Ovary (tissue), 3 donors: Measurements from ENCODE around the gene GRID1.

Experiments used
- CTCF ChIP-seq, 3 donors: fragments of 450-650 bp in 2 of 3; fragments of 200-600 bp in 1 of 3; IDR thresholded peaks; one replicate each; pipeline versions ENCODE4 v1.5.1 to v1.8.0; 2016 to 2022; ENCODE audit warnings: antibody characterized with exemption in 3 of 3, mild to moderate bottlenecking in 1 of 3
- EP300 ChIP-seq: sonication (generic); formaldehyde crosslinking; IDR thresholded peaks from one replicate; pipeline ENCODE4 v1.6.1; 2017; ENCODE audit warnings: antibody characterized with exemption
- POLR2A ChIP-seq: fragments of 450-650 bp; IDR thresholded peaks from one replicate; pipeline ENCODE4 v1.6.1; 2017; ENCODE audit warnings: antibody characterized with exemption, mild to moderate bottlenecking, moderate library complexity
- donor health status: DM: no; HTN: no; CAD: no.

- TF ChIP-seq POLR2A: no peak
- TF ChIP-seq CTCF (IDR thresholded peaks at IDR 0.05): no peak
- no peak for TF ChIP-seq EP300
Observed at GRCh38 chr10:86222687-86223086, 143.9 kb downstream of the GRID1 start.
